Activated naive CD8-positive, alpha-beta T cell treated with anti-CD3 and anti-CD28 coated beads, Interleukin-2, amount 50 U/mL, for 16 hours (primary cell): ENCODE results near the gene COPS3.
A peak's percentile ranks its signal among the peaks of the same experiment; 100 is the strongest.

Experiments
- DNase-seq: peaks from one replicate; pipeline ENCODE4 v3.0.0-alpha.2; 2020; ENCODE audit warnings: low read depth, low spot score

COPS3 gene

GRCh38 chr17:17221329-17221728 lies 59.7 kb downstream of the COPS3 start:
- no peak for DNase-seq

- DNase-seq, result no peak
Measured at GRCh38 chr17:17220529-17220928, 60.5 kb downstream of the COPS3 start.

DNA sequence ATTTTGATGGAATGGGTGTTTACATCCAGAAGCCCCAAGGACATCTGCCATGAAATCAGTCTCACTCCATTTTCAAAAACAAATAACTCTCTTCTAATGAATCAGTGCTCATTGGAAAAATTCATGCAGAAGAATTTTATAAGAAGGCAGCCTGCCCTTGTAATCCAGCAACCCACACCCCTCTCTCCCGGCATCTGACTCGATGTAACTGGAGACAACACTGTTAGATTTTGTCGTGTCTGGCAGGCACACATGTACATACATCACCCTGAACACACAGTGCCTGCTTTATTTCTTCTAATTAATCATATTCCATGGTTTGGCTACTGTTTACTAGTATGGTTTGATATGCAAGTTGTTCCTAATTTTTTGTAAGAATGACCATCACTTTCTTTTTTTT lies 63.1 kb downstream of the COPS3 start:
- no peak for DNase-seq

- no peak for DNase-seq
Measured at GRCh38 chr17:17216776-17217175, 64.3 kb downstream of the COPS3 start.

DNA sequence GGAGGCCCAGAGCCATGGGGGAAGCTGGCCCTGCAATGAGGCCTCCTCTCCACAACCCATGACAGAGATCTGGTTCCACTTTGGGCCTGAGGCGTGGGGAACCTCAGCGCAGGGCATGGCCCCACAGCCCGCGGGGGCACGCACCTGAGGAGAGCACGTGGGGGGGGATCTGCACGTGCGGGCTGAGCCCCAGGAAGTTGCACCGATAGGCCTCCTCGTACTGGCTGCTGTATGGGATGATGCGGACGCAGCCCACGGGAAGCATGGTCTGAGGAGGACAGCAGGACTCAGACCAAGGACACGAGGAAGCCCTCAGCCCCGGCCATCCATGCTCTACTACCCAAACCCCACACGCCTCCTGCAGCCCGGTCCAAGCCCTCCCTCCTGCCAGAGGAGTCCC lies 64.8 kb downstream of the COPS3 start:
- DNase-seq, result no peak

GRCh38 chr17:17215575-17215974 lies 65.5 kb downstream of the COPS3 start:
- DNase-seq, result no peak

DNA sequence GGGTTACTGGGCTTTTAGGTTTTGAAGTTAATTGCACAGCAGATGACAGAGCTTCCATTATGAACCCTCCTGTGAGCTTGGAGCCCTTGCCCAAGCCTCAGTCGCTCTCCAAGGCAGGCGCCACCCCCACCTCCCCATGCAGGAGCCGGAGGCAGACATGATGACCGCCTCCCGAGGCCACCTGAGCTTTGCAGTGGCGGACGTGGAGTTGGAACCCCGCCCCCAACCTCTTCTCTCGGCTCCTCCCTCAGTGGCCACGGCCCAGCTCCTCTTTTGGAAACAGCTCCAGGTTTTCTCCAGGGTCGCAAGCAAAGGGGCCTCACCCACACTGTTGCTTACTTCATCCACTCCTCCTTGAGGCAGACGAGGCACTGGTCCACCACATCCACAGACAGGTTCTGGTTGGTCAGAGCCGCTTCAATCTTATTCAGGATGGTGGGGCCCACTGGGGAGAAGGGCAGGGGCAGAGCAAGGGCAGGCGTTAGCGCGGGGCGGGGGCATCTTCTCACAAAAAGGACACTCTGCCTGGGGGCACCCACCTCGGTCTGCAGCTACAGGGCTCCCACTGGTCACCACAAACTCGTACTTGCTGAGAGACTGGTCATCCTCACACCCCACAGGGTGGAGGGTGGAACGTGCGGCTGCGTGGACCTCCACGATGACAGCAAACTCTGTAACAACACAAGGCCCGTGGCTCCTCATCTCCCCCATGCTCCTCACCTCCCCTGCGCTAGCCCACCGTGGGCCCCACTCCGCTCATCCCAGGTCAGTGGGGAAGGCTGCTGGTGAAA lies 66.2 kb downstream of the COPS3 start:
- DNase-seq, result no peak

DNA sequence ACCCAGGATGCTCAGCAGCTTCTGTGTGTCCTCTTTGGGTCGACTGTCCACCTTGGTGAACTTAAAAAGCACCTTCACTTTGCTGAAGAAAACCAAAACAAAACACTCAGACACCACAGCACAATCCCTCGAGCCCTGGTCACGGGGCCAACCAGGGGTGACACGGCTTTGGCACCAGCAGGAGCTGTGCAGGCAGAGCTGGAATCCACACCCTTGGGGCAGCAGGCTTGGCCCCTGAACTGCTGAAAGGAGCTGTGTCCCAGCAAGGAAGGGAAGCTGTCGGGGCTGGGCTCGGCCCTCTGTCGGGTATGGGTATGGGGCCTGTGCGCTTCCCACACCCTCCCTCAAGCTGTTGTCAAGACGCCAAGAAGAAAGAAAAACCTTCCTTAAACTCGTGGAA lies 67.3 kb downstream of the COPS3 start:
- no peak for DNase-seq

- DNase-seq, result no peak
Measured at GRCh38 chr17:17207998-17208397, 73.0 kb downstream of the COPS3 start.

- DNase-seq, result no peak
Measured at GRCh38 chr17:17206913-17207335, 74.1 kb downstream of the COPS3 start.

DNA sequence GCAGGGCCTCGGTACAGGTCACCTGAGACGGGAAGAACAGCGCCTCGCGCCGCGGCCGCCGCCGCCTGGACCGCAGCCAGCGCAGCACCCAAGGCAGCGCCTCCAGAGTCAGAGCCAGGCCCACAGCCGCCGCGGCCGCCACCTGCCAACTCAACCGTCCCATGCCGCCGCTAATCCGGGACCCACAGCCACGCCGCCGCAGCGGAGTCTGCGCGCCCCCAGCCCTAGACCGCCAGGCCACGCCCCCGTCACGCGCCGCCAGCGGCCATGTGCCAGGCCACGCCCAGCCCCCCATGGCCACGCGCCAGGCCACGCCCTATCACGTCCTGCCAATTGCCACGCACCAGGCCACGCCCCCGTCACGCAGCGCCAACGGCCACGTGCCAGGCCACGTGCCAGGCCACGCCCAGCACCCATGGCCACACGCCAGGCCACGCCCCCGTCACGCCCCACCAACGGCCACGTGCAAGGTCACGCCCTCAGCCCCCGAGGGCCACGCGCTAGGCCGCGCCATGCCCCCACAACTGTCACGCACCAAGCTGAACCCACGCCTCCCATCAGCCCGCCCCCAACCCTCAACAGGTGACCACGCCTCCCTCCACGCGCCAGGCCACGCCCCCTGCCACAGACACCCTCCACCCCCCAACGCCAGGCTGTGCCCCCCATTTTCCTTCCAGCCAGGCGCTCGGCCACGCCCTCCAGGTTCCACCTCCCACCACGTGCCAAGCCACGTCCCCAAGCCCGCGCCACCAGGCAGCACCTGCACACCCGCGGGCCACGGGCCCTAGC lies 74.7 kb downstream of the COPS3 start, which contains the start of gene PLD6:
PLD6 (minus strand) TSS at position 210 of the 789 bp plus-strand sequence; CDS start at position 163, 47 bp downstream.
- DNase-seq, result peak; percentile 90

DNA sequence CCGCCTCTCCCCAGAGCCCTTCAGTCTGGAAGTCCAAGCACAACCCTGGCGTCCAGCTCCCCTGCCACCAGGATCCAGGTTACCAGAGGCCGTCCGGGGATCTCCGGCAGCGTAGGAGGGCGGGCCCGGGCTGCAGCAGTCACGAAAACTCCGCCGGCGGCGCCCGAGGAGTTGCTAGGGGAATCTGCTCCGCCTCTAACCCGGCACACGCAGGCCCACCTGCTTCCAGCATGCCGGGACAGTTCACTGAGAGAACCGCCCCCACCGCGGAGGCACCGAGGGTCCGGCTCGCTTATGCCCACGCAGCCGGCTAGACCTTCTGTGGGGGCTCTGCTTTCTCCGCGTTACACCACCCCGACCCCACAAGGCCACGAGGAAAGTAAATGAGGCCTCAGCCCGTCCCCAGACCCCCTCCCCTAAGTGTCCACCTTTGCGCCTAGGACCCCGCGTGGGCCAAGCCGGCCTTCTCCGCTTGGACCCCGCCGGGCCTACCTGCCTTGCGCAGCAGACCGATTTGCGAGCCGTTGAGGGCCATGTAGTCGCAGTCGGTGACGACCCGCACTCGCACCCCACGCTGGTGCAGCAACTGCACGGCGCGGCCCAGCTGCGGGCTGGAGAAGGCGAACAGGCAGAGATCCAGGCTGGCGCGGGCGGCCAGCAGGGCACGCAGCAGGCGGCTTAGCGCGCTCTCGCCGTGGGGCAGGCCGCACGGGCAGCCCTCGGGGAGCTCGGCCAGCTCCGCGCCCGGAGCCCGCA lies 75.5 kb downstream of the COPS3 start:
- peak; percentile 34 for DNase-seq

DNA sequence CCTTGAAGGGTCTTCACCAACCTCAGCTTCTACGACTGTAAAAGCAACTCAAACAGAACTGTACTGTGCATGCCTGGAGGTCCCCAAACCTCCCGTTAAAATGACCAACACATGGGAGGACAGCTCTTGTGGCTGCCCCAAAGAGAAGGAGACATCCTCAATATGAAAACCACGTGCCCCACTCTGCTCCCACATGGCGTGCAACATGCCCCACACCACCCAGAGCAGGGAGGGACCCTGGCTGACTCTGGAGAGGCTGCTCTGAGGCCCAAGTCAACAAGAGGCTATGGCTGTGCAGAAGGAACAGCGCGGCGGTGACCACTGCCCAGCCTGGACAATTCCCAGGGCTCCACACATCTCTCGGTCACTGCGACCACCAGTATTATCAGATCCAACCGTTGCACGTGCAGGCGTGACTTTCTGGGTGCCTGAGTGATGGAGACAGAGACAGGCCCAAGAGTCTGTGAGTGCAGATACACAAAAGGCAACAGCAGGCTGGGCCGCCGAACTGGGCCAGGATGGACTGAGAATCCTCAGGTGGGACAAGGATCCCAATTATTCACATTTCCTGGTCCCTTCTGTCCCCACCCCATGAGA lies 76.3 kb downstream of the COPS3 start:
- no peak for DNase-seq

DNA sequence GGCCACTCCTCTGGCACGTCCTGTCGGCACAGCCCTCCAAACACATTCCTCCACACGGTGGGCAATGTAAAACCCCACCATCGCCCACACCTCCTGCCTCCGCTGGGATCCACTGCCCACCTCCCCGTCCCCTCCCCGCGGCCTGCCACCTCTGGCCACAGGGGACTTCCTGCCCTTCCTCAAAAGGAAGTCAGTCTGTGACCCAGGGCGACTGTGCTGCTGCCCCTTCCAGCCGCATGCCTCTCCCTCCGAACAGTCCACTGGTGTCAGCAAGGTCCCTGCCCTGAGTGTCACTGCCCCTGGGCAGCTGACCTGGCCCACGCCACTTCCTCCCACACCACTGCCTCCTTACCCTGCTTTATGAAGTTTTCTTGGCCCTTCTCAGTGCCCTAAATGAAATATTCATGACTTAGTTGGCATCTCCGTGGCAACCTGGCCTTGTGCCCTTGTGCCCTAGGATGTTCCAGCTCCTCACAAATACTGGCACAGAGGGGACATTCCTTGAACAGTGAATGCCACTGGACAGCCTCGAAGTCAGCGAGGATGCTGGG lies 76.9 kb downstream of the COPS3 start:
- DNase-seq, result no peak

- DNase-seq, result no peak
Measured at GRCh38 chr17:17203173-17203730, 77.8 kb downstream of the COPS3 start.

DNA sequence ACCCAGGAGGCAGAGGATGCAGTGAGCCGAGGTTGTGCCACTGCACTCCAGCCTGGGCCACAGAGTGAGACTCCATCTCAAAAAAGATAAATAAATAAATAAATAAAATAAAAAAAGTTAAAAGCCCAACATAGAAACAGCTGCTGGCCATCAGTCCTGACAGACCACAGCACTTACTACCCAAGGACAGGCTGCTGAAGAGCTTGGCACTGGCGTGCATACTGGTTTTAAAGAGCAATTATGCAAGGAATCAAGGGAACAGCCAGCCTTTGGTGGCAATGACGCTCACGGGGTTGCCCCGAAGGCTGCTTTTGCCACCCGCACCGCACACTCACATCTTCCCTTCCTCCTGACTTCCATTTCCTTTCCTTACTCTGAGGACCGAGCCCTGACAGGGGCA lies 79.1 kb downstream of the COPS3 start:
- DNase-seq, result no peak

- no peak for DNase-seq
Measured at GRCh38 chr17:17201271-17201670, 79.8 kb downstream of the COPS3 start.

DNA sequence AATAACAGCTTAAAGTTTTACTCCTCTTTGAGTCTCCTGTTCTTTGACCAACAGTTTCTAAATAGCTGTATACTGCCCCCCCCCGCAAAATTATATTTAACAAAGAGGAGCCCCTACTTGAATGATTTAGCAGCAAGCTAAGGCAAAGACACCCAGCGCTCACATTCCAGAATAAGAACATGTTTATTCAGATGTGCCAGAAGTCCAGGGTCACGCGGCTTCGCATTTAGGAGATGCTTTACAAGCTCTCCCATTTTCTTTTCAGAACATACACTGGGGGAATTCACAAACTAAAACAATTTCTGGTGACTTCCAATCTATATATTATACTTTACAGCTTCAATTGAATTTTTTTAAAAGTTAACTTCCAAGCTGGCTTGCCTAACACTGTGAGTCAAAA lies 80.2 kb downstream of the COPS3 start:
- no peak for DNase-seq

DNA sequence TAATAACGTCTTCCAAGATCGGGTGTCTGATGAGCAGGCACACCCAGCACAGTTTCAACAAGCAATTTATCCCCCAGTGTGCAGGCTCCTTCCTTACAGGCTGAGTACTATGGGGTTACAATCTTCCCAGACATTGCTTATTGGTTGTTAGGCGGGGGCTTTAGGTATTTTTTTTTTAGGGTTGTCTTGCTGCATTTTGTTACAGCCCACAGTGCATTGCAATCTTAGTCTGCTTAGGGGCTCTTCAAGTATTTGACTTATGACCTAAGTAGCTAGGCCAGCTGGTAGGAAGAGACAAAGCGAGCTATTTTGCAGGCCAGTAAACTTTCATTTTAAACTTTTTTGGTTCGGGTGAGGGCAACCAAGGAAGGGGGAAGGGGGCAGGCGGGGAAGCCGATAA lies 80.7 kb downstream of the COPS3 start:
- DNase-seq, result no peak

DNA sequence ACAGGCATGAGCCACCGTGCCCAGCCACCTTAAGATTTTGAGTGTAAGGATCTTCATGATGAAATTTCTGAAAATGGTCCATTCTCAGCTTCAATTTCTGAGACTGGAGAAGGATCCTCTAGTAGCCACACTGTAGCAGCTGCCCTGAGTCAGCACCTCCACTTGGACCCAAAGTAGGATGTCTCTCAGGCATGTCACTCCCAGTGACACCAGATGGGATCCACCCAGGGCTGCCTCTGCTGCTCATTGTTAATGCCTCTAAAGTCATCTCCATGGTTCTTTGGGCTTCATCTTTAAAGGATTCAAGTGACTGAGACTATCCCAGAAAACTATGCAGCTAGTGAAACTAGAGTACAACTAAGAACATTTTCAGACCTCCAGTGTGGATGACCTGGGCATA lies 82.8 kb downstream of the COPS3 start:
- no peak for DNase-seq

- DNase-seq, result no peak
Measured at GRCh38 chr17:17196776-17197175, 84.3 kb downstream of the COPS3 start.
